ENCODE measurements around the gene ARFGAP3.

DNA sequence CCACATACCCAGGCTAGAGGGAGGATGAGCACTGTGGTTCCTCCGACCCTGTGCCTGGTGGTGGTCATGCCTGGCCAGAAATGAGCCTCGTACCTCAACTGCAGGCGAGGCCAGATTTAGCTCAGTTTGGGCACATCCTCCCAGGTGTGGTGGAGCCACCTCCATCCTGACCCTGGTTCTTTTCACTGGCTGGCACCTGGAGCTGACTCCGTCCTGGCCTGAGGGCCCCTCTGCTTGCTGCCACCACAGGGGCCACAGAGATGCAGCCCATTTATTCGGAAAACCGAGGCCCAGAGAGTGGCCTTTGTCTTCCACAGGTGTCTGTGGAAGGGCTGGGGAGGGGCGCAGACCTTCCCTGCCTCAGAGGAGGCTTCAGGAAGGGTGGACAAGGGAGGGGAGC is 9.0 kb upstream of the ARFGAP3 start:
- TF ChIP-seq CBFB (CRISPR knock-in tag; IDR thresholded peaks at IDR 0.05; ENCODE audit: low read depth), result no peak
- no peak for TF ChIP-seq FOXP1 (CRISPR knock-in tag; IDR thresholded peaks at IDR 0.05; ENCODE audit: borderline replicate concordance)

All from WTC11 (cell line).